ENCODE measurements around the gene GABBR1. TPM values are rescaled to one million over a fixed set of nuclear protein-coding genes. Genes with fewer than 3 reads are reported as not detected.

Gene GABBR1
- total RNA-seq, 1 experiment from 2014 or later: 146 TPM

DNA sequence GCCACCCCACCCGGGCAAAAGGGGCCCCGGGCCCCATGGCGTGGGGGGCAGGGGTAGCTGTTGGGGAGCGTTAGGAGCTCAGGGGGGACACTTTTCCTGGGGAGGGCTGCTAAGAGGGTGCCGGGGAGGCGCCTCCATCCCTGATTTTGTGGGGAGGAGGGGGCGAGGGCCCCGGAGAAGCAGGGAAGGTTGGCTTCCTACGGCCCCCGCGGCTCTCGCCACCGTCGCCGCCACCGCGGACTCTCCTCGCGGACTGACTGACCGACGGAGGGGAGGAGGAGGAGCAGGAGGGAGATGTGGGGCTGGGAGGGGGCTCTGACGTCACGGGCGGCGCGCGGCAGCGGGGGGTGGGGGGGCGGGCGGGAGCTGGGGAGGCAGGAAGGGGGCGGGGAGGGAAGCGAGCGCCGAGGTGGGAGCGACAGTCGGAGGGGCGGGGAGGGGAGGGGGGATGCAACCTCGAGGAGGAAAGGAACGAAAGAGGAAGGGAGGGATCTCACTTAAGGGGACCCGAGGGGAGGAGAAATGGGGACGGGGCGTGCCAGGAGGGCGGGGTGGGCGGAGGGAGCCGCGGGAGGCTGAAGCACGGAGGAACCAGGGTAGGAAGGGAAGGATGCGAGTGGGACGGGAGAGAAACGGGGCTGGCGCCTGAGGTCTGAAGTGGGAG lies 5.1 kb downstream of the GABBR1 start:
- H3K23ac ChIP-seq (ENCODE audit: insufficient read length, low read depth, low read length): no peak overlapping the region
- H3K14ac ChIP-seq (ENCODE audit: insufficient read depth, low read length): peak overlapping the region; percentile 45
- no CpG with 5 or more reads among the region's 51 CpGs for WGBS (ENCODE audit: extremely low coverage, insufficient read length, low lambda C conversion rate)
- no peak overlapping the region for H3K4ac ChIP-seq (ENCODE audit: low read depth, low read length)
- no peaks in the 10 kb centered on the region; the same call in 1 of the 2 replicates for H3K27me3 Mint-ChIP-seq (ENCODE audit: low read depth)
- no peak overlapping the region for H2AFZ ChIP-seq (ENCODE audit: low read length)
- H3T11ph ChIP-seq (ENCODE audit: low read length): no peak overlapping the region
- no peak overlapping the region for H2BK15ac ChIP-seq (ENCODE audit: low read depth, low read length)
- no peak overlapping the region for H4K8ac ChIP-seq (replicated peaks; ENCODE audit: insufficient read length, low read depth, low read length)
- H4K20me1 ChIP-seq (ENCODE audit: control insufficient read depth, insufficient read depth, insufficient read length): no peaks in the 10 kb centered on the region
- H3K79me2 ChIP-seq (ENCODE audit: insufficient read depth, low read length): peaks cover 7% of the 10 kb centered on the region; the same call in 1 of the 2 replicates
- H3K9me3 ChIP-seq (ENCODE audit: control insufficient read depth, low read depth, low read length): no peaks in the 10 kb centered on the region
- peak overlapping the region; percentile 39 for H3K18ac ChIP-seq (ENCODE audit: insufficient read length, low read depth, low read length)
- peak overlapping the region; percentile 66 for H3K27ac ChIP-seq (ENCODE audit: insufficient read length, low read depth, low read length)
- H4K91ac ChIP-seq (ENCODE audit: insufficient read length, low read depth, low read length): no peak overlapping the region
- H2AK5ac ChIP-seq (ENCODE audit: insufficient read length, low read length): no peak overlapping the region
- DNase-seq: peak; percentile 94
- H3K4me2 ChIP-seq (ENCODE audit: insufficient read depth, insufficient read length, low read length): peak overlapping the region; percentile 90
- no peak overlapping the region for H2BK12ac ChIP-seq (ENCODE audit: insufficient read length, low read depth, low read length)
- peak overlapping the region; percentile 62 to 93 (median 92); a peak in 6 of 7 replicates for H3K27ac Mint-ChIP-seq
- H3K9ac ChIP-seq (ENCODE audit: extremely low read depth, insufficient read length, low read length): peak overlapping the region; percentile 60
- no peak overlapping the region for H2BK120ac ChIP-seq (ENCODE audit: low read depth, low read length, poor library complexity, severe bottlenecking)
- peaks cover 36% of the 10 kb centered on the region for H3K23me2 ChIP-seq (ENCODE audit: insufficient read length, low read depth, low read length, poor library complexity, severe bottlenecking)
- H4K5ac ChIP-seq (ENCODE audit: insufficient read length, low read depth, low read length): no peak overlapping the region
- no peak overlapping the region for H2BK5ac ChIP-seq (ENCODE audit: insufficient read length, low read length)
- peaks cover 14 to 51% (median 23%) of the 10 kb centered on the region in 3 experiments; a peak in 6 of 7 replicates for H3K36me3 Mint-ChIP-seq (ENCODE audit: insufficient read depth in 1 of 3, low read depth in 3 of 3)
- H3K4me1 ChIP-seq (ENCODE audit: insufficient read depth, low read length): peaks cover 15% of the 10 kb centered on the region; the same call in 1 of the 2 replicates
- no peaks in the 10 kb centered on the region for H3K27me3 ChIP-seq (ENCODE audit: insufficient read depth, low read length)
- H2BK20ac ChIP-seq (ENCODE audit: low read depth, low read length, poor library complexity, severe bottlenecking): no peak overlapping the region
- H3K4me1 Mint-ChIP-seq: peaks cover 76 to 77% of the 10 kb centered on the region in 2 experiments
- peaks cover 0 to 5% of the 10 kb centered on the region in 2 experiments; a peak in 2 of 5 replicates for H3K9me3 Mint-ChIP-seq
- peak overlapping the region; percentile 88 to 92 for H3K4me3 Mint-ChIP-seq
- H3K79me1 ChIP-seq (ENCODE audit: insufficient read depth, low read depth, low read length, poor library complexity, severe bottlenecking): no peaks in the 10 kb centered on the region
- H3K56ac ChIP-seq (ENCODE audit: insufficient read length, low read depth, low read length): no peak overlapping the region
- TF ChIP-seq, protein P1, sequence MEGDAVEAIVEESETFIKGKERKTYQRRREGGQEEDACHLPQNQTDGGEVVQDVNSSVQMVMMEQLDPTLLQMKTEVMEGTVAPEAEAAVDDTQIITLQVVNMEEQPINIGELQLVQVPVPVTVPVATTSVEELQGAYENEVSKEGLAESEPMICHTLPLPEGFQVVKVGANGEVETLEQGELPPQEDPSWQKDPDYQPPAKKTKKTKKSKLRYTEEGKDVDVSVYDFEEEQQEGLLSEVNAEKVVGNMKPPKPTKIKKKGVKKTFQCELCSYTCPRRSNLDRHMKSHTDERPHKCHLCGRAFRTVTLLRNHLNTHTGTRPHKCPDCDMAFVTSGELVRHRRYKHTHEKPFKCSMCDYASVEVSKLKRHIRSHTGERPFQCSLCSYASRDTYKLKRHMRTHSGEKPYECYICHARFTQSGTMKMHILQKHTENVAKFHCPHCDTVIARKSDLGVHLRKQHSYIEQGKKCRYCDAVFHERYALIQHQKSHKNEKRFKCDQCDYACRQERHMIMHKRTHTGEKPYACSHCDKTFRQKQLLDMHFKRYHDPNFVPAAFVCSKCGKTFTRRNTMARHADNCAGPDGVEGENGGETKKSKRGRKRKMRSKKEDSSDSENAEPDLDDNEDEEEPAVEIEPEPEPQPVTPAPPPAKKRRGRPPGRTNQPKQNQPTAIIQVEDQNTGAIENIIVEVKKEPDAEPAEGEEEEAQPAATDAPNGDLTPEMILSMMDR (conservative IDR thresholded peaks at IDR 0.05): no peak
